Raji (cell line): ENCODE data around the gene DDX4.

Experiments
- POLR2A ChIP-seq: IDR thresholded peaks from 2 replicates; pipeline ENCODE4 v1.6.1; 2011; ENCODE audit warnings: low read depth, low read length, control low read depth; ENCODE audit not compliant: insufficient read depth

The DDX4 gene

DNA sequence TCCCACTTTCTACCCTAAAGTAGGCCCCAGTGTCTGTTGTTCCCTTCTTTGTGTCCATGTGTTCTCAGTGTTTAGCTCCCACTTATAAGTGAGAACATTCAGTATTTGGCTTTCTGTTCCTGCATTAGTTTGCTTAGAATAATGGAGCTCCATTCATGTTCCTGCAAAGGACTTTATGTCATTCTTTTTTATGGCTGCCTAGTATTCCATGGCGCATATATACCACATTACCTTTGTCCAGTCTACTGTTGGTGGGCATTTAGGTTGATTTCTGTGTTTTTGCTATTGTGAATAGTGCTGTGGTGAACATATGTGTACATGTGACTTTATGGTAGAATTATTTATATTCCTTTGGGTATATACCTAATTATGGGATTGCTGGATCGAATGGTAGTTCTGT, 30.4 kb downstream of the DDX4 start:
- TF ChIP-seq POLR2A = no peak

DNA sequence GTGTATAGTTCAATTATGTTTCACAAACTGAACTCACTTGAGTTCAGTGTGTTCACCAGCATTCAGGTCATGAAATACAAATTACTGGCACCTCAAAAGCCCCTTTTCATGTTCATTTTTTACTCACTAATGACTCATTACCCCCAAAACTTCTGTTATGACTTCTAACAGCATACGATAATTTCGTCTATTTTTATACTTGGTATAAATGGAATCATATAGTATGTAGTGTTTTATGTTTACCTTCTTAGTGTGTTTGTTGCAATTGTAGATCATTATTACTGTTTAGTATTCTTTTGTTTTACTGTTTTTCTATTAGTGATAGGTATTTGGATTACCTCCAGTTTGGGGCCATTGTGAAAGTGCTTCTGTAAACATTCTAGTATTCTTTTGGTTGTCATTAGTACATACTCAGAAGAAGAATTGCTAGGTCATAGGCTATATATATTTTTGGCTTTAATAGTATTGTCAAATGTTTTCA, 33.4 kb downstream of the DDX4 start:
- no peak for TF ChIP-seq POLR2A

DNA sequence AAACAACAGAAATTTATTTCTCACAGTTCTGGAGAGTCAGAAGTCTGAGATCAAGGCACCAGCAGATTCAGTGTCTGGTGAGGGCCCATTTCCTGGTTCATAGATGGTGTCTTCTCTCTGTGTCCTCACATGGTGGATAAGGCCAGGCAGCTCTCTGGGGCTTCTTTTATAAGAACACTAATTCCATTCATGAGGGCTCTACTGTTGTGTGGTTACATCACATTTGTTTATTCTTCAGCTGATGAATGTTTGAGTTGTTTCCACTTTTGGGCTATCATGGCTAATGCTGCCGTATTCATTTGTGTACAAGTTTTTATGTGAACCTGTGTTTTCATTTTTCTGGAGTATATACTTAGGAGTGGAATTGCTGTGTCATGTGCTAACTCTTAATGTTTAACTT, 35.2 kb downstream of the DDX4 start:
- no peak for TF ChIP-seq POLR2A

DNA sequence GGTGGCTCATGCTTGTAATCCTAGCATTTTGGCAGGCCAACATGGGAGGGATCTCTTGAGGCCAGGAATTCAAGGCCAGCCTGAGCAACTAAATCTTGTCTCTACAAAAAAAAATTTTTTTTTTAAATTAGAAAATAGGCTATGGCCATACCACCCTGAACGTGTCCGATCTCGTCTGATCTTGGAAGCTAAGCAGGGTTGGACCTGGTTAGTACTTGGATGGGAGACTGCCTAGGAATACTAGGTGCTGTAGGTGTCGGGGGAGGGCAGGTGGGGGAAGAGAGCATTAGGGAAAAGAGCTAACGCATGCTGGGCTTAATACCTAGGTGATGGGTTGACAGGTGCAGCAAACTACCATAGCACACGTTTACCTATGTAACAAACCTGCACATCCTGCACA, 39.5 kb downstream of the DDX4 start:
- no peak for TF ChIP-seq POLR2A

DNA sequence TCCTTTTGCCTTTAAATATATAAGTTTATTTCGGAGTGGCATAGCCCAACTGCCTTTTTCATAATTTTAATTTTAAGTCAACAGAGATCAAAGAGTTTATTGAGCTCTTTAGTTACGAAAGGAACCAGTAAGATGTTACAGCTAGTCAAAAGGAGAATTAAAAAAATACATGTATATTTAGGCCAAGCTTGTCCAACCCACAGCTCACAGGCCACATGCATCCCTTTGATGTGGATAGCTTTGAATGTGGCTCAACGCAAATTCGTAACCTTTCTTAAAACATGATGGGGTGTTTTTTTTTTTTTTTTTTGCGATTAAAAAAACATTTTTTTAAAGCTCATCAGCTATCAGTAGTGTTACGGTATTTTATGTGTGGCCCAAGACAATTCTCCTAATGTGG, 63.1 kb downstream of the DDX4 start:
- no peak for TF ChIP-seq POLR2A

GRCh38 chr5:55816342-55816741, 78.5 kb downstream of the DDX4 start:
- no peak for TF ChIP-seq POLR2A

GRCh38 chr5:55817030-55817429, 79.2 kb downstream of the DDX4 start:
- TF ChIP-seq POLR2A = no peak

GRCh38 chr5:55820488-55820887, 82.6 kb downstream of the DDX4 start:
- TF ChIP-seq POLR2A = no peak

GRCh38 chr5:55821731-55822512, 84.1 kb downstream of the DDX4 start:
- no peak for TF ChIP-seq POLR2A

GRCh38 chr5:55823151-55823796, 85.4 kb downstream of the DDX4 start:
- no peak for TF ChIP-seq POLR2A

DNA sequence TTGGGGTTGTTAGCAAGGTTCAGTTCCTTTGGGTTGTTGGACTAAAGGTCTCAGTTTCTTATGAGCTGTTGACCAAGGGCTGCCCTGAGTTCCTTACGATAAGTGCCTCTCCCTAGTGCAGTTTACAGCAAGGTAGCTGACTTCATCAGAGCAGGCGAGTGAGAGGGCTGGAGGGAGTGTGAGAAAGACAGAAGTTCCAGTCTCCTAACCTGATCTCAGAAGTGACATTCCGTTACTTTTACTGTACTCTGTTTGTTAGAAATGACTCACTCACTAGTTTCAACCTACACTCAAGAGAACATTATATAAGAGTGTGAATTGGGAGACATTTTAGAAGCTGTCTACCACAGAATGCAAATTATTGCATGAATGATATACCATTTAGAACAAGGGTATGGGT, 92.1 kb downstream of the DDX4 start:
- TF ChIP-seq POLR2A = no peak

DNA sequence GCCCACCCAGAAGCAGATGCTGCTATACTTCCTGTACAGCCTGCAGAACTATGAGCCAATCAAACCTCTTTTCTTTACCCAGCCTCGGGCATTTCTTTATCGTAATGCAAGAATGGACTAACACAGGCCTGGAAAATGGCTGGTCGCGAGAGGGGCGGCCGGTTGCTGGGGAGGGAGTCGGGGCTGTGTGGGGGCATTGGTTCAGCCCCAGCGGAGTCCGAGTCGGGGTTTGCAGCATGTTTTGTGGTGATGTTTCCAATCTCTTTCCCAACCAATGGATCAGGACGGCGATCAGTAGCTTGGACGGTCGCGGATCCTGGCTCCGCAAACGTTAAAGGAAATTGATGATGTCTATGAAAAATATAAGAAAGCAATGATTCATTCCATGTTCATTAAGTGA, 94.6 kb downstream of the DDX4 start:
- no peak for TF ChIP-seq POLR2A

DNA sequence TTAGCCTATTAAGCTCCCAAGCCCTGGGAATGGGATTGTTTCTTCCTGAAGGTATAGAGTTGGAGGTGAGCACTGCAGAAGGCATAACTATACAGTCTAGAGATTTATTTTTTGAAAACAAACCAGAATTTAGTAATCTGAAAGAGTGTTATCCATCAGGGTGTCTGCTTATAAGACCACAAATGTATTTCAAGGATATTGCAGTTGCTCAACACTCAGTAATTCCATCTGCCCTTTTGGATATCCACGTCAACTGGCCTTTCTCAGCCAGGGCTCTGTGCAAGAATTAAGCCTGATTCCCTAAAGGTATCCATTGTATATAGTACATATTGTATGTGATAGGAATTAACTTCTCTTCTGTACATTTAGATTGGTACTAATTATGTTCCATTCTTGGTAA, 98.3 kb downstream of the DDX4 start:
- no peak for TF ChIP-seq POLR2A

GRCh38 chr5:55841976-55842375, 104.1 kb downstream of the DDX4 start:
- no peak for TF ChIP-seq POLR2A

DNA sequence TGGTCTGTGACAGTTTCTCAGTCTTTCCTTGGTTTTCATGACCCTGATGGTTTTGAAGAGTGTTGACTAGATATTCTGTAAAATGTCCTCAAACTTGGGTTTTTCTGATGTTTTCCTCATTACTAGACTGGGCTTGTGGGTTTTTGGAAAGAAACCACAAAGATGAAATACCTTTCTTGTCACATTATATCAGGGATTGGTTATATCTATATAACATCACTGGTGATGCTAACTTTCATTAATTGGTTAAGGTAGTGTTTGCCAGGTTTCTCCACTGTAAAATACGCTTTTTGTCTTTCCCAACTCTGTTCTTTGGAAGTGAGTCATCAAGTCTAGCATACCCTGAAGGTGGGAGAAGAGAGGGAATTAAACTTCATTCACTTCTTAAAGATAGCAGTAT, 110.0 kb downstream of the DDX4 start:
- no peak for TF ChIP-seq POLR2A

DNA sequence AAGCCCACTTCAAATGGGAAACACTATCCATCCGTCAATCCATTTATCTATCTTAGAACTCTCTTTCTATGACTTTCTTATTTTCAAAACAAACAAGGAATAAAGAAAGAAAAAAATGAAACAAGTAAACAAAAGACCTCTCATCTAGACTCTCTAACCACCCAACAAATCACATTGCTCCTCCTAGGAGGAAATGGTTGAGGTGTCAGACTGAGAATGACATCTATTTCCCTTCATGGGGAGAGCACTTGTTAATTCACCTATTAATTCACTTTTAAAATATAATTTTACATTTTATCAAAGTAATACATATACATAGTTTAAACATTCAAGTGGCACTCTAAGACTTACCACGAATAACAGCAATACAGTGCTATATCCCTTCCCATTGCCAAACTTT, 110.9 kb downstream of the DDX4 start:
- no peak for TF ChIP-seq POLR2A
